OCI-LY7 (cell line): ENCODE data around the gene STAT2. TPM values are rescaled to one million over a fixed set of nuclear protein-coding genes. Genes with fewer than 3 reads are reported as not detected.

Source experiments
- BruUV-seq: library from RNA; stranded (reverse); fragments of 400-500 nt; replicated peaks from 2 replicates; lab custom pipeline; 2021; lab: Mats Ljungman, UMichigan
- CTCF ChIA-PET: fragments of 300-600 bp; sonication (Branson Sonifier 250); formaldehyde crosslinking; loops from one replicate; lab custom pipeline; 2022; ENCODE audit warnings: antibody characterized with exemption; ENCODE audit not compliant: unreplicated experiment; lab: Charles Lee
- POLR2A ChIA-PET: fragments of 300-600 bp; sonication (Branson Sonifier 250); formaldehyde crosslinking; loops from one replicate; lab custom pipeline; 2022; ENCODE audit warnings: antibody characterized with exemption; lab: Charles Lee
- DNase-seq: peaks from one replicate; pipeline ENCODE4 v3.0.0-alpha.2; 2015; ENCODE audit warnings: low spot score
- H2AFZ ChIP-seq: fragments of 200-600 bp; sonication (generic), shearing (Covaris generic); 2 replicates; pipeline ENCODE4 v1.6.1; 2014; ENCODE audit warnings: mild to moderate bottlenecking, antibody characterized with exemption, low read length, moderate library complexity
- H3K27ac ChIP-seq: fragments of 200-600 bp; sonication (generic); 2 replicates; pipeline ENCODE4 v1.5.1; 2014; ENCODE audit warnings: mixed run types, low read depth, mild to moderate bottlenecking, moderate library complexity, low read length, inconsistent platforms; ENCODE audit not compliant: poor library complexity, severe bottlenecking
- H3K36me3 ChIP-seq: fragments of 200-600 bp; sonication (generic); 2 replicates; pipeline ENCODE4 v1.6.1; 2014; ENCODE audit warnings: mild to moderate bottlenecking, antibody characterized with exemption, low read length, moderate library complexity, mixed read lengths; ENCODE audit not compliant: insufficient read depth
- H3K4me1 ChIP-seq: fragments of 200-600 bp; sonication (generic); 2 replicates; pipeline ENCODE4 v1.5.1; 2014; ENCODE audit warnings: mild to moderate bottlenecking, low read length; ENCODE audit not compliant: insufficient read depth, poor library complexity, severe bottlenecking
- H3K4me2 ChIP-seq: fragments of 200-600 bp; sonication (generic); 2 replicates; pipeline ENCODE4 v1.6.1; 2014; ENCODE audit warnings: mild to moderate bottlenecking, low read length
- H3K4me3 ChIP-seq: fragments of 200-600 bp; sonication (generic); 2 replicates; pipeline ENCODE4 v1.5.1; 2014; ENCODE audit warnings: mild to moderate bottlenecking, low read depth, low read length; ENCODE audit not compliant: poor library complexity, severe bottlenecking
- H3K79me2 ChIP-seq: fragments of 200-600 bp; sonication (generic); 2 replicates; pipeline ENCODE4 v1.6.1; 2016; ENCODE audit warnings: low read depth, mild to moderate bottlenecking, low read length, moderate library complexity, mixed read lengths; ENCODE audit not compliant: insufficient read depth
- H3K9me2 ChIP-seq: fragments of 200-600 bp; sonication (generic); 2 replicates; pipeline ENCODE4 v1.6.1; 2016; ENCODE audit warnings: mild to moderate bottlenecking, low read length, mixed read lengths; ENCODE audit not compliant: insufficient read depth
- H3K9me3 ChIP-seq: fragments of 200-600 bp; sonication (generic); 2 replicates; pipeline ENCODE4 v1.6.1; 2014; ENCODE audit warnings: mild to moderate bottlenecking, mixed run types, low read length, mixed read lengths
- H4K20me1 ChIP-seq: fragments of 200-600 bp; sonication (generic); 2 replicates; pipeline ENCODE4 v1.6.1; 2014; ENCODE audit warnings: mild to moderate bottlenecking, antibody characterized with exemption, low read length, moderate library complexity, mixed read lengths; ENCODE audit not compliant: insufficient read depth
- CTCF ChIP-seq: fragments of 200-600 bp; sonication (generic); conservative IDR thresholded peaks from 2 replicates; pipeline ENCODE4 v1.5.1; 2014; ENCODE audit warnings: mild to moderate bottlenecking, antibody characterized with exemption, low read length, moderate library complexity, mixed read lengths
- EZH2phosphoT487 ChIP-seq: fragments of 200-600 bp; sonication (generic); IDR thresholded peaks from 2 replicates; pipeline ENCODE4 v1.6.1; 2018; ENCODE audit warnings: low read depth, borderline replicate concordance, mild to moderate bottlenecking, mixed run types, antibody characterized with exemption, low read length, moderate library complexity, mixed read lengths
- intact Hi-C: fragments of 100-400 bp; cut with micrococcal nuclease; formaldehyde crosslinking; loops from one replicate; pipeline ENCODE4 v1.10.0; 2022; ENCODE audit not compliant: unreplicated experiment
- total RNA-seq, 2 experiments: library from RNA; depleted of rRNA in 1 of 2; stranded (reverse); fragments of >200 nt in 1 of 2; shearing (Covaris generic) in 1 of 2; gene quantifications; 2 replicates each; pipeline ENCODE4 v1.2.3, GENCODE V29; 2014 to 2022

The STAT2 gene
- total RNA-seq, 2 experiments from 2014 or later = 75.3 to 126 TPM

- no peak for TF ChIP-seq CTCF
- no peak for TF ChIP-seq EZH2phosphoT487
- no peak overlapping the region for H3K4me2 ChIP-seq
- H3K36me3 ChIP-seq = peaks cover 94% of the 10 kb centered on the region
- no peak overlapping the region for H2AFZ ChIP-seq
- DNase-seq = no peak
- no peaks in the 10 kb centered on the region for H3K9me3 ChIP-seq
- no peaks in the 10 kb centered on the region for H4K20me1 ChIP-seq
- ChIA-PET CTCF (no interaction called here), POLR2A (interaction anchor here (0.6 to 6.5 kb wide), 7 partner anchors 8 to 368 kb away, joined by 3 to 47 read pairs (median 4); partner anchors contain the start of genes IL23A and STAT2)
- H3K9me2 ChIP-seq = no peaks in the 10 kb centered on the region
- H3K4me1 ChIP-seq = no peaks in the 10 kb centered on the region
- H3K27ac ChIP-seq = no peak overlapping the region
- H3K4me3 ChIP-seq = no peak overlapping the region
- intact Hi-C loops = no loop called here
- no peaks in the 10 kb centered on the region for H3K79me2 ChIP-seq
- BruUV-seq = no TSS peak
Measured at GRCh38 chr12:56351325-56351724, 8.6 kb downstream of the STAT2 start.

GRCh38 chr12:56350662-56351061 lies 9.2 kb downstream of the STAT2 start:
- intact Hi-C loops = no loop called here
- no peak overlapping the region for H3K4me2 ChIP-seq

More at GRCh38 chr12:56350662-56351061, 9.2 kb downstream of the STAT2 start:
- H3K27ac ChIP-seq = no peak overlapping the region
- H3K9me2 ChIP-seq = no peaks in the 10 kb centered on the region
- H4K20me1 ChIP-seq = no peaks in the 10 kb centered on the region
- no peak overlapping the region for H2AFZ ChIP-seq
- H3K79me2 ChIP-seq = no peaks in the 10 kb centered on the region
- no peaks in the 10 kb centered on the region for H3K9me3 ChIP-seq
- BruUV-seq = no TSS peak
- DNase-seq = no peak
- ChIA-PET CTCF (no interaction called here), POLR2A (interaction anchor here (0.6 to 6.5 kb wide), 7 partner anchors 9 to 369 kb away, joined by 3 to 47 read pairs (median 5); partner anchors contain the start of genes IL23A and STAT2)
- peaks cover 94% of the 10 kb centered on the region for H3K36me3 ChIP-seq
- H3K4me3 ChIP-seq = no peak overlapping the region
- no peak for TF ChIP-seq EZH2phosphoT487
- no peak for TF ChIP-seq CTCF
- H3K4me1 ChIP-seq = no peaks in the 10 kb centered on the region
